GM12878 (cell line): ENCODE data around the gene SCRG1. TPM values are rescaled to one million over a fixed set of nuclear protein-coding genes. Genes with fewer than 3 reads are reported as not detected.

Experiments used
- ATAC-seq: fragments of 200-7000 bp; cut with Tn5 transposase; 3 replicates; pipeline ENCODE4 v1.9.1; 2020; ENCODE audit warnings: mild to moderate bottlenecking, moderate library complexity
- BruUV-seq: library from RNA; stranded (reverse); fragments of 400-500 nt; replicated peaks from 2 replicates; lab custom pipeline; 2021; lab: Mats Ljungman, UMichigan
- CTCF ChIA-PET: fragments of 300-600 bp; sonication (Branson Sonifier 250); formaldehyde crosslinking; extraction: SDS; loops from one replicate; lab custom pipeline; 2021; ENCODE audit warnings: inconsistent platforms; lab: Yijun Ruan, JAX
- POLR2A ChIA-PET: fragments of 350-600 bp; formaldehyde crosslinking; extraction: SDS; loops from one replicate; lab custom pipeline; 2021; ENCODE audit warnings: inconsistent platforms; lab: Charles Lee
- RAD21 ChIA-PET: fragments of 300-600 bp; sonication (Branson Sonifier 250); formaldehyde crosslinking; loops from one replicate; lab custom pipeline; 2023; ENCODE audit warnings: antibody characterized with exemption; ENCODE audit not compliant: unreplicated experiment; lab: Charles Lee
- SMC1A ChIA-PET: fragments of 300-600 bp; sonication (Branson Sonifier 250); formaldehyde crosslinking; loops from one replicate; lab custom pipeline; 2023; ENCODE audit not compliant: unreplicated experiment, uncharacterized antibody; lab: Charles Lee
- DNase-seq: peaks from one replicate; pipeline ENCODE4 v3.0.0-alpha.2; 2011; ENCODE audit warnings: low read depth, low spot score
- FAIRE-seq: peaks from 3 replicates; lab custom pipeline; 2011; peaks lifted over from hg19 to GRCh38; lab: Jason Lieb, UNC
- H2AFZ ChIP-seq: 2 replicates; pipeline ENCODE4 v1.6.0; 2011; ENCODE audit warnings: low read depth, low read length, control low read depth; ENCODE audit not compliant: control insufficient read depth
- H3K27ac ChIP-seq: 2 replicates; pipeline ENCODE4 v1.5.1; 2011; ENCODE audit warnings: control low read depth; ENCODE audit not compliant: control insufficient read depth, insufficient read depth
- H3K27me3 ChIP-seq, 2 experiments: replicated peaks in 1 of 2; 2 replicates each; pipeline versions ENCODE4 v1.6.0 to v1.6.1; 2011; ENCODE audit warnings: low read length in 1 of 2; ENCODE audit not compliant: control insufficient read depth in 2 of 2, insufficient read depth in 2 of 2
- H3K36me3 ChIP-seq, 2 experiments: 2 replicates each; pipeline ENCODE4 v1.5.1; 2011; ENCODE audit warnings: low read length in 1 of 2; ENCODE audit not compliant: control insufficient read depth in 2 of 2, insufficient read depth in 2 of 2
- H3K4me1 ChIP-seq: 2 replicates; pipeline ENCODE4 v1.6.1; 2011; ENCODE audit warnings: mild to moderate bottlenecking, low read length, moderate library complexity, mixed read lengths; ENCODE audit not compliant: control insufficient read depth, insufficient read depth
- H3K4me2 ChIP-seq: 2 replicates; pipeline ENCODE4 v1.6.0; 2011; ENCODE audit warnings: control low read depth; ENCODE audit not compliant: control insufficient read depth, insufficient read depth
- H3K4me3 ChIP-seq: fragments of 200-600 bp; sonication (generic); 2 replicates; pipeline ENCODE4 v1.5.1; 2016
- H3K79me2 ChIP-seq: 2 replicates; pipeline ENCODE4 v1.6.0; 2011; ENCODE audit warnings: low read length; ENCODE audit not compliant: control insufficient read depth, insufficient read depth
- H3K9ac ChIP-seq: 2 replicates; pipeline ENCODE4 v1.8.0; 2011; ENCODE audit warnings: low read length, control low read depth, mixed read lengths; ENCODE audit not compliant: control insufficient read depth, insufficient read depth
- H3K9me3 ChIP-seq: replicated peaks from 3 replicates; pipeline ENCODE4 v1.5.1; 2011; ENCODE audit warnings: mild to moderate bottlenecking, low read length; ENCODE audit not compliant: control insufficient read depth, insufficient read depth
- H4K20me1 ChIP-seq: 2 replicates; pipeline ENCODE4 v1.6.0; 2011; ENCODE audit not compliant: control insufficient read depth, insufficient read depth
- ATF2 ChIP-seq: IDR thresholded peaks from 2 replicates; pipeline ENCODE4 v1.6.1; 2012; ENCODE audit warnings: low read length, inconsistent platforms
- BCLAF1 ChIP-seq: fragments of 450-650 bp; IDR thresholded peaks from 2 replicates; pipeline ENCODE4 v1.6.1; 2017; ENCODE audit warnings: antibody characterized with exemption, mild to moderate bottlenecking, moderate library complexity
- EP300 ChIP-seq, 2 experiments: fragments of 150-350 bp in 1 of 2; IDR thresholded peaks; 2 replicates each; pipeline ENCODE4 v1.6.1; 2011 to 2012; ENCODE audit warnings: low read depth in 2 of 2, low read length in 2 of 2, borderline replicate concordance in 1 of 2, improper control_type of control experiment in 1 of 2, inconsistent platforms in 1 of 2; ENCODE audit not compliant: control insufficient read depth in 1 of 2
- ESRRA ChIP-seq: IDR thresholded peaks from 2 replicates; pipeline ENCODE4 v1.6.1; 2012; ENCODE audit warnings: mild to moderate bottlenecking, low read length, improper control_type of control experiment
- KDM1A ChIP-seq: fragments of 200-600 bp; sonication (generic); IDR thresholded peaks from 2 replicates; pipeline ENCODE4 v1.6.1; 2016; ENCODE audit warnings: borderline replicate concordance
- PML ChIP-seq: IDR thresholded peaks from 2 replicates; pipeline ENCODE4 v1.6.1; 2012; ENCODE audit warnings: low read length, inconsistent platforms
- SIX5 ChIP-seq: IDR thresholded peaks from 2 replicates; pipeline ENCODE4 v1.6.1; 2011; ENCODE audit warnings: mild to moderate bottlenecking, low read depth, low read length, moderate library complexity; ENCODE audit not compliant: severe bottlenecking
- SMARCA5 ChIP-seq: fragments of 450-650 bp; IDR thresholded peaks from 2 replicates; pipeline ENCODE4 v1.6.1; 2017; ENCODE audit warnings: mild to moderate bottlenecking
- SPI1 ChIP-seq: IDR thresholded peaks from 2 replicates; pipeline ENCODE4 v1.6.1; 2011; ENCODE audit warnings: low read depth, mild to moderate bottlenecking, low read length, moderate library complexity, borderline replicate concordance; ENCODE audit not compliant: insufficient read depth
- SREBF1 ChIP-seq: IDR thresholded peaks from 2 replicates; pipeline ENCODE4 v1.6.1; 2012; ENCODE audit warnings: mild to moderate bottlenecking, low read length
- TCF12 ChIP-seq: IDR thresholded peaks from 2 replicates; pipeline ENCODE4 v1.6.1; 2011; ENCODE audit warnings: low read depth, mild to moderate bottlenecking, low read length
- WGBS: methylation state at CpG from one replicate; pipeline ENCODE4 v1.1.6; 2016; ENCODE audit warnings: low lambda C conversion rate; ENCODE audit not compliant: insufficient replicate concordance, insufficient coverage; ENCODE audit errors: missing lambda C conversion rate; 5-methylcytosine and 5-hydroxymethylcytosine counted together
- in situ Hi-C: fragments of 300-500 bp; cut with MboI; formaldehyde crosslinking; loops from 9 replicates; pipeline ENCODE4 v1.14.3; 2018; ENCODE audit warnings: mixed read lengths
- intact Hi-C: fragments of 100-400 bp; cut with micrococcal nuclease; formaldehyde crosslinking; loops from one replicate; pipeline ENCODE4 v1.14.2; 2022; ENCODE audit not compliant: unreplicated experiment
- polyA plus RNA-seq, 11 experiments: library from polyadenylated mRNA; depleted of rRNA in 4 of 11; unstranded in 6 of 11; stranded (reverse) in 5 of 11; fragments of >200 nt; fragmentation: Nextera tagmentation in 4 of 11; fragmentation: Illumina TruSeq in 1 of 11; extraction: Ambion mirVana in 4 of 11; extraction: Trizol in 1 of 11; gene quantifications; 1 replicate in 1 of 11; 2 replicates in 10 of 11; pipeline versions ENCODE4 v1.2.1 to v1.2.3, GENCODE V29; 2011 to 2016; ENCODE audit warnings: inconsistent platforms in 2 of 11, missing spikeins in 2 of 11, low read depth in 1 of 11
- total RNA-seq, 4 experiments: library from RNA; depleted of rRNA in 3 of 4; stranded (reverse); fragments of >200 nt in 3 of 4; fragmentation: Illumina TruSeq in 1 of 4; extraction: Trizol in 1 of 4; gene quantifications; 2 replicates each; pipeline versions ENCODE4 v1.2.1 to v1.2.3, GENCODE V29; 2013 to 2021
- TF ChIP-seq, protein P1 (sequence below): IDR thresholded peaks from 2 replicates; pipeline ENCODE4 v1.6.1; 2011; ENCODE audit warnings: borderline replicate concordance, low read depth, mild to moderate bottlenecking, moderate library complexity, mixed read lengths, low read length; ENCODE audit not compliant: insufficient read depth; ENCODE audit errors: extremely low read length
- TF ChIP-seq, protein P2 (sequence below): fragments of 450-650 bp; IDR thresholded peaks from 2 replicates; pipeline ENCODE4 v1.6.1; 2016; ENCODE audit warnings: mild to moderate bottlenecking
- TF ChIP-seq, protein P3 (sequence below): IDR thresholded peaks from 2 replicates; pipeline ENCODE4 v1.6.1; 2012; ENCODE audit warnings: low read depth, low read length, improper control_type of control experiment

SCRG1 gene
- total and polyA plus RNA-seq, 10 of the 15 experiments (the other 5 are each of a cell fraction or from before 2014, with no cell fraction given) = 0.02 to 0.58 (median 0.54) TPM; not detected in 7

GRCh38 chr4:173381610-173382009 lies 17.3 kb downstream of the SCRG1 start:
- Histone ChIP-seq H3K36me3 (no peaks in the 10 kb centered on the region), H3K4me2 (no peak overlapping the region), H3K79me2 (no peaks in the 10 kb centered on the region; the same call in 1 of the 2 replicates), H4K20me1 (no peaks in the 10 kb centered on the region), H3K4me3 (no peak overlapping the region), H3K4me1 (no peaks in the 10 kb centered on the region), H3K9ac (no peak overlapping the region), H3K27ac (no peak overlapping the region), H3K9me3 (no peaks in the 10 kb centered on the region), H2AFZ (no peak overlapping the region), H3K27me3 (no peaks in the 10 kb centered on the region)
- DNase-seq (no peak), FAIRE-seq (no peak), ATAC-seq (no peak)
- ChIA-PET SMC1A (no interaction called here), CTCF (interaction anchor here (1.0 kb wide), 1 partner anchor 39 kb away, joined by 3 read pairs; no protein-coding TSS in a partner anchor), POLR2A (interaction anchor here (1.1 to 1.6 kb wide), 2 partner anchors 30 to 47 kb away, joined by 4 read pairs; partner anchors contain the start of gene HMGB2), RAD21 (no interaction called here)
- in situ Hi-C loops = no loop called here
- BruUV-seq = no TSS peak
- intact Hi-C loops = no loop called here
- 95% methylated on average over 1 of the region's 1 CpG for WGBS
- TF ChIP-seq BCLAF1 (no peak), SIX5 (no peak), TCF12 (no peak), SREBF1 (no peak), KDM1A (no peak), EP300 (IDR thresholded peaks at IDR 0.05; ENCODE audit: borderline replicate concordance in 1 of 2, control insufficient read depth in 1 of 2, low read depth in 2 of 2, low read length in 2 of 2) (no peak), PML (no peak), SMARCA5 (no peak), ATF2 (no peak), ESRRA (no peak), SPI1 (no peak)
- TF ChIP-seq, protein P1, sequence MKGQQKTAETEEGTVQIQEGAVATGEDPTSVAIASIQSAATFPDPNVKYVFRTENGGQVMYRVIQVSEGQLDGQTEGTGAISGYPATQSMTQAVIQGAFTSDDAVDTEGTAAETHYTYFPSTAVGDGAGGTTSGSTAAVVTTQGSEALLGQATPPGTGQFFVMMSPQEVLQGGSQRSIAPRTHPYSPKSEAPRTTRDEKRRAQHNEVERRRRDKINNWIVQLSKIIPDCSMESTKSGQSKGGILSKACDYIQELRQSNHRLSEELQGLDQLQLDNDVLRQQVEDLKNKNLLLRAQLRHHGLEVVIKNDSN = no peak
- TF ChIP-seq, protein P2, sequence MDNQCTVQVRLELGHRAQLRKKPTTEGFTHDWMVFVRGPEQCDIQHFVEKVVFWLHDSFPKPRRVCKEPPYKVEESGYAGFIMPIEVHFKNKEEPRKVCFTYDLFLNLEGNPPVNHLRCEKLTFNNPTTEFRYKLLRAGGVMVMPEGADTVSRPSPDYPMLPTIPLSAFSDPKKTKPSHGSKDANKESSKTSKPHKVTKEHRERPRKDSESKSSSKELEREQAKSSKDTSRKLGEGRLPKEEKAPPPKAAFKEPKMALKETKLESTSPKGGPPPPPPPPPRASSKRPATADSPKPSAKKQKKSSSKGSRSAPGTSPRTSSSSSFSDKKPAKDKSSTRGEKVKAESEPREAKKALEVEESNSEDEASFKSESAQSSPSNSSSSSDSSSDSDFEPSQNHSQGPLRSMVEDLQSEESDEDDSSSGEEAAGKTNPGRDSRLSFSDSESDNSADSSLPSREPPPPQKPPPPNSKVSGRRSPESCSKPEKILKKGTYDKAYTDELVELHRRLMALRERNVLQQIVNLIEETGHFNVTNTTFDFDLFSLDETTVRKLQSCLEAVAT = no peak
- TF ChIP-seq, protein P3, sequence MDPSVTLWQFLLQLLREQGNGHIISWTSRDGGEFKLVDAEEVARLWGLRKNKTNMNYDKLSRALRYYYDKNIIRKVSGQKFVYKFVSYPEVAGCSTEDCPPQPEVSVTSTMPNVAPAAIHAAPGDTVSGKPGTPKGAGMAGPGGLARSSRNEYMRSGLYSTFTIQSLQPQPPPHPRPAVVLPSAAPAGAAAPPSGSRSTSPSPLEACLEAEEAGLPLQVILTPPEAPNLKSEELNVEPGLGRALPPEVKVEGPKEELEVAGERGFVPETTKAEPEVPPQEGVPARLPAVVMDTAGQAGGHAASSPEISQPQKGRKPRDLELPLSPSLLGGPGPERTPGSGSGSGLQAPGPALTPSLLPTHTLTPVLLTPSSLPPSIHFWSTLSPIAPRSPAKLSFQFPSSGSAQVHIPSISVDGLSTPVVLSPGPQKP = no peak
